ENCODE results near the gene LPP.

LPP gene

DNA sequence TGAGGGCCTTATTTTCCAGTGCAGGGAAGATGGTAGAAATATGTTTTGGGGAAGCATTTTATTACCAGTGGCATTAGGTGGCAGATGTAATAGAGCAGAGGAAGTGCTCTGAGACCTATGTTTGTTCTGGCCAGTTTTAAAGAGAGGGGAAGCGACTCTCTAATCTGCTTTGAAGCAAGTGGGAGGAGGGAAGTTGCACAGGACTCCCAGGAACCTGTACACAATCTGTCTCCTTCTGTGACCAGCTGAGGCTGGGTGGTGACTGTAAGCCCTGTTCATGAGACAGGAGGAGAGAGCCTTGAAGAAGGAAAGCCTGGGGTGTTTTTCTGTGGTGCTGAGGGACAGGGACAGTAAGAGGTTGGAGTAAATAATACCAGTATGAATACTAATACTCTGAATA is 60.5 kb downstream of the LPP start:
- DNase-seq = no peak
- intact Hi-C loops (cut with DNase I) = no loop called here

DNA sequence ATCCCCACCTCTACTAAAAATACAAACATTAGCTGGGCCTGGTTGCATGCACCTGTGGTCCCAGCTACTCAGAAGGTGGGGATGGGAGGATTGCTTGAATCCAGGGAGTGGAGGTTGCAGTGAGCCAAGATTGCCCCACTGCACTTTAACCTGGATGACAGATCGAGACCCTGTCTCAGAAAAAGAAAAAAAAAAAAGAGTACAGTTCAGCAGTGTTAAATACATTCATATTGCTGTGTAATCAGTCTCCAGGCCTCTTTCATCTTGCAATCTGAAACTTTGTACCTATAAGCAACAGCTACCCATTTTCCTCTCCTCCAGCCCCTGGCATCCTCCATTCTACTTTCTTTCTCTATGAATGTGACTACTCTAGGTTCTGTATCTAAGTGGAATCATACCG is 61.2 kb downstream of the LPP start:
- intact Hi-C loops (cut with DNase I) = no loop called here
- no peak for DNase-seq

DNA sequence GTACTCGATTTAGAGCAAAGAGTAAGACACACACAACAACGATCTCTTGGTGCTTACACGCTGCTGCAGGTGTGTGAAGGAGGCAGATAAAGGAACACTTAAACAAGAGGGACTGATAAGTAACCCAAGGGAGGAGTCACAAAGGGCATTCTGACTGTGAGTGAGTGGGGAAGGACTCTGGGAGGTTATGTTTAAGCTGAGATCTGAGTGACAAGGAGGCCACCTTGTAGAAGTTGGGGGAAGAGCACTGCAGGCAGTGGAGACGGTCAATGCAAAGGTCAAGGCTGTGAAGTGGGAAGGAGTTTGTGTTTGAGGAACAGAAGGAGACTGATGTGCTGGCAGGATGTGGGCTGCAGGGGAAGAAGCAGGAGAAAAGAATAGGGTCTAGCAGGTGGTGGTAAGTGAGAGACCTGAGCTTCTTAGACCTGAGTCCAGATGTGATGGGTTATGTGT is 63.1 kb downstream of the LPP start:
- DNase-seq = no peak
- intact Hi-C loops (cut with DNase I) = no loop called here

DNA sequence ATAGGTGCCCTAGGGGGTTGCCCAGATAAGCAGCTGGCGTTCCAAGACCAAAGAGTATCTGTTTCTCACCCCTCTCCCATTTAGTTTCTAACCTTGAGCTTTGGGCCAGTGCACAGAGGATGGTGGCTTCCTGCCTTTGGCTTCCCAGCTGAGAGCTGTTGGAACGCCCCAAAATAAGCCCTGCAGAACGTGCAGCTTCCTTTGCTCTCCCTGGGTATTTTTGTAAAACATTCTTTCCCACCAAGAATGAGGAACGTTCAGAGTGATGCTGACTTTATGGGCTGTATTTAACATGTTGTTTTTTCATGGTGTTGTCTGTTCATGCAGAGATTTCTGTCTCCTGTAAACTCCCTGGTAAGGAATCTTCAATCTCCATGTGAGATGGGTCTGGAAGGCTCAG is 63.8 kb downstream of the LPP start:
- intact Hi-C loops (cut with DNase I) = no loop called here
- no peak for DNase-seq

DNA sequence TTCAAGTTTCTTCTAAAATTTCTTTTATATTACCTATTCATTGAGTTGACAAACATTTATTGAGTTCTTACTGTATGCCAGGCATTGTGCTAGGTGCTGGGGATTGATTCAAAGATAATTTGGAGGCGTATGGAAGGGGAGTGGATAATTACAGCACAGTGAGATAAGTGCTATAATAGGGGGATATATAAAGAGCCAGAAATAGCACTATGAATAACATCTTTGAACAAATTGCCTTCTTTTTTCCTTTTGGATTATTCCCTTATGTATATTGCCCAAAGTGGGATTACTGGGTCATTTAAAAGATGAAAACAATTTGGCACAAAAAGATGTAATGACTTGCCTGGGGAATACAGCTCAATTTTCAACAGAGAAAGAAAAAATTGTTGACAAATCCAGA is 64.6 kb downstream of the LPP start:
- intact Hi-C loops (cut with DNase I) = no loop called here
- DNase-seq = no peak

DNA sequence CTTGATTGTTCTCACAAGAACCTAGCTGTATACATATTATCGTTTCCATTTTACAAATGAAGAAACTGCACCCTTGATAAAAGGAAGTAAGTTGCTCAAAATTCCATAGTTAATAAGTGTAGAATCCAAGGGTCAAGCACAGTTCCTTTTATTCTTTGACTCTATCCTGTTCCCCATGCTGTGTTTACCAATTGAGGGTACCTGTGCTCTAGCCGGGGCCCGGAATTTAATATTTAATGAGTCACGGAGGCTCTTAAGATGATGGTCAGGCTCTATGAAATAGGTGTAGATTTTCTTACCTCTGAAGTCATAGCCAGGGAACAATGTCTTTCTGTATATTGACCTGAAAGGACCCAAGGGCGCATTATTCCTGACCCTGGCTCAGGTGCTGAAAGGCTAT is 65.2 kb downstream of the LPP start:
- DNase-seq = no peak
- intact Hi-C loops (cut with DNase I) = no loop called here

DNA sequence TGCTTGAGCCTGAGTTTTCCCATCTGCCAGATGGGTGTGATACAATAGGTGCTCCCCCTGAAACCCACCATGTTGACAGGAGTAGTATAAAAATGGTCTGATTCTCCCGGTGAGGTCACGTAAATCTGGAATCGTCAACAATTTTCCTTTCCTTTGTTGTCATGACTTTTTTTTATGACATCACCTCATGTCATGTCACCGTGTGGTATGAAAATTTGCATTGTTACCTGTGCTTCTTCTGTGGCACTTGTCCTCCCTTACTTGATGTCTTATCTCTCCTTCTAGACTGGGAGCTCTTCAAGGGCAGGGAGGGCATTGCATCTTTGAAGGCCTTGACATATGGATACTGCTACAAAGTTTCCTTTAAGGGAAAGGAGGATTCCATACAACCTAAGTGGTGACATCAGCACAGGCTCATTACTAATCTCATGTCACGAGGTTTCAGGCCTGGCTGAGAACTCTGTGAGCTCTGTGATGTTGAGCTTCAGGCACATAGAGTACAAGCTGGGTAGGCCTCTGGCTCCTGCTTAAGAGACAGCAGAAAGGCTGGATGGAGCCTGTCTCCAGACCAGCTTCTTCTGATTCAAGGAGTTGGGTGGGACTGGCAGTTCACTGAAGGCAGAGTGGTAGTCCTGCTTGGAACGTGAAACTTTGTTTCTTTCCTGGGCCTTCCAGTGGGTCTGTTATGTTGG is 66.3 kb downstream of the LPP start:
- DNase-seq = no peak
- intact Hi-C loops (cut with DNase I) = no loop called here

DNA sequence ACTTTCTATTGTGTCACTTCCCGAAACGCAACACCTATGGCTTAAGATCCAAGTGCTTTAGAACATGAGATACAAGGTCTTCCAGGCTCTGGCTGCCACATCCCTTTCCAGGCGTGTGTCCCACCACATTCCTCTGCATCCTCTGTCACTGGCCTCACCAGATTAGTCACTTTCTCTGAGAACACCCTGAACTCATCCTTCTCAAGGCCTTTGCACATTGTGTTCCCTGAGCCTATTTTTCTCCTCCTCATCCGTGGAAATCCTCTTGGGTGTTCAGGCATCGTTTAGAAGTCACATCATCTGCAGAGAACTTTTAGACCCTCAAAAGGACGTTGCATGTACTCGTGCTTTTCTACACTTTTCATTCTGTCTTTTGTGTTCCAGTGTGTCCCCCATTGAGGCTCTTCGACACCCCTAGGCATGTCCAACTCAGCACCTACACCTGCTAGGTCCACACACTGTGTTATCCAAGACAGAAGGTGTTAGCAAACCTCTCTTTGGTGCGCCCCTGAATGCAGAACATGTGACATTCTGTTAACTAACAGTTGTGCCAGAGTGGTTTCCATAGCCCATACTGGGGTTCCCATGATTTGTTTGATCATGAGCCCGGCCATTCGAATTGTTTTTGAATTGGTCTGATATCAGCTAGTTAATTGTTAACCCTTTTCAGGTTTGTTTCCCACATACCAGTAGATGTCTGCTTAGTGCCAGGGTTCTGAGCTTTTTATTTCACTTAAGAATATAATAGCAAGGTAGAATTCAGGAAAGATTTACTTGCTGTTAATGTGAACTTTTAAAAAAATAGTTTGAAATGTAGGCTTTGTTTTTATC is 67.2 kb downstream of the LPP start:
- no peak for DNase-seq
- intact Hi-C loops (cut with DNase I) = no loop called here

DNA sequence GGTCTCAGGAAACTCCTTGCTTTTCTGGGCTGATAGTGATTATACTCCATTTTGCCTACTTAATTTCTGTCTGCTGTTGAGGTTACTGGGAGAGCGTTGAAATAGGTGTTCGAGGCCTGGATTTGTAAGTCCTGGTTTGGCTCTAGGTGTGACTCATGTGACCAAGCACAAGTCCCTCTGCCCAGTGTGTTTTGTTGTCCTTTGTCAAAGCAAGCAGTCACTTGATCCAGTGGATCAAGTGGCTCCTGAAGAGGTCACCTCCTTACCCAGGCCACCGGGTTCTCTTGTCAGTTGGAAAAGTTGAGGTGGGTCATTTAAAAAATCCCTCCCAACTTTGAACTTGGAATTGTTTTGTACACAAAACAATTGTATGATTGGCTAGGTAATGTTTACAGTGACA is 70.0 kb downstream of the LPP start:
- intact Hi-C loops (cut with DNase I) = no loop called here

DNA sequence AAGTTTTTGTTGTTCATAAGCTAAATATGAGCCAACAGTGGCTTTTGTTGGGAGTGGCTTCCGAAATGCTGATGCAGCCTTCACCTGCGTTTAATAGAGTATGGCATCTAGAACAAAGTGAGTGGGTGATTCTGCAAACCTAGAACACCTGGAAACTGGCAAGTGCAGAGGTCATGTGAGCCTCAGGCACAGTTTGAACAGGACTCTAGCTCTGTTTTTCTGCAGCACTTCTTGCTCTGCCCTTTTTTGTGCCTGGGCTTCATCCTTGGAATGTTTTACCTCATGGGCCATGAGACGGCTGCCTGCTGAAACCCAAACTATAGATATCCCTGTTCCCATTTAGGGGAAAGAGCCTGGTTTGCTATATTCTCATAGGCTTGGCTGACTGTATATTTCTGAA is 73.5 kb downstream of the LPP start:
- DNase-seq = no peak
- intact Hi-C loops (cut with DNase I) = no loop called here

More for the DNA sequence above, 70.0 kb downstream of the LPP start:
- no peak for DNase-seq

DNA sequence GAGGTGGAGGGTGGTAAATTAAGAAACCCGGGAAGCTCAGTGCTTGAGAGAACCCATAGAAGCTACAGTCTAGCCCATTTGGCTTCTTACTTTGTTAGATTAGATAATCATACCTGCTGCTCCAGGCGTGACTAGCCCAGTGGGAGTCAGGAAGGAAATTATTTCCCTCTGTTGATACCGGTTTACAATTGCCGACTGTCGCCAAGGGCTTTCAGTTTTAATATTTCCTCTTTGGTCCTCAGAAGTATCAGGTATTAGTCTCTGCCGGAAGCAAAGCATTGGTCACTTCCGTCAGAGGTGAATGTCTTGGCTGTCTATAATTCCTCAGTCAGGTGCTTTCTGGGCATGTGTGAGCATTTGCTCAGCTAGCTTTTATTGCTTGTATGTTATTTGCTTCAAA is 75.2 kb downstream of the LPP start:
- DNase-seq = no peak
- intact Hi-C loops (cut with DNase I) = no loop called here

DNA sequence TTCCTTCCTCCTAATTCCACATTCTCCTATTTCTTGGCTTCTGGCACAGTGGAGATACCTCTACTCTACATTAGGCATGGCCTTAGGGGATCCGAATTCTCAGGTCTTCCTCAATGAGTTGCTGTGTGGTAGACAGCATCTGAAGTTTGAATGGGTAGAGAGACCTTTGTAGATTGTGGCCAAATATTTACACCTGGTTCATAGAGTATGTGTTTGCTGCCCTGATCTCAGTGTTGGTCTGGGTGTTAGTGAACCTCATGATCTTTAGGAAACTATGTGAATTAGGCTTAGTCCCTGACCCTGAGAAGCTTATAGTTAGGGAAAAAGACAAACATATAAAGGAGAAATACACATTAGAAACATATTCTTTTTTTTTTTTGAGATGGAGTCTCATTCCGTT is 75.8 kb downstream of the LPP start:
- DNase-seq = no peak
- intact Hi-C loops (cut with DNase I) = no loop called here

DNA sequence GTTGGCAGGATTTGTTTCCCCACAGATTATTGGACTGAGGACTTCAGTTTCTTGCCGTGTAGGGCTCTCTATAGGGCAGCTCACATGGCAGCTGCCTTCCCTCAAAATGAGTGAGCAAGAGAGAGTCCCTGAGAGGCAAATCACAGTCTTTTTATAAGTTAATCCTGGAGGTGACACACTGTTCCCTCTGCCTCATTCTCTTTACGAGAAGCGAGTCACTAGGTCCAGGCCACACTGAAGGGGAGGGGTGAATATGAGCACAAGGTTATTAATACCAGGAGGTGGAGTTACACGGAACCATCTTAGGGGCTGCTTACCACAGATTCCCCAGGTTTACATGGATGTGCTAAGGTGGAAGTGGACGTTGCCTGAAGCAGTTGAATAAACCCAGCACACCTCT is 77.0 kb downstream of the LPP start:
- no peak for DNase-seq
- intact Hi-C loops (cut with DNase I) = no loop called here

DNA sequence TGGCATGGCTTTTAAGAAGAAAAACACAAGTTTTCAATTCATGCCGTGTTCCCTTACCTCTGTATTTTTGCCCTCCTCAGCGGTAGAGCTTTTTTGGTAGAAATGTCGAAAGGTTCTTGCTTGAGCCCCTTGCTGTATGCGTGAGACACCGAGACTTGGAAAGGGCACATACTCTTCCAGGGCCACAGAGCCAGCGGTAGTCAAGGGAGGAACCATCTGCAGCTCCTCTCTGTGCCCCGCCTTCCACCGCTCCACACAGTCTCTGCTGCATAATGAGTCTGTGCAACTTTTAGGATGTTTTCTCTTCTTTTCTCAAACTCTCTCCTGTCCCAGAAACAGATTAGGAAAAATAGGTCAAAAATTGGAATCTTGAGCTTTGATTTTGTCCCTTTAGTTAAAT is 77.5 kb downstream of the LPP start:
- no peak for DNase-seq
- intact Hi-C loops (cut with DNase I) = no loop called here

DNA sequence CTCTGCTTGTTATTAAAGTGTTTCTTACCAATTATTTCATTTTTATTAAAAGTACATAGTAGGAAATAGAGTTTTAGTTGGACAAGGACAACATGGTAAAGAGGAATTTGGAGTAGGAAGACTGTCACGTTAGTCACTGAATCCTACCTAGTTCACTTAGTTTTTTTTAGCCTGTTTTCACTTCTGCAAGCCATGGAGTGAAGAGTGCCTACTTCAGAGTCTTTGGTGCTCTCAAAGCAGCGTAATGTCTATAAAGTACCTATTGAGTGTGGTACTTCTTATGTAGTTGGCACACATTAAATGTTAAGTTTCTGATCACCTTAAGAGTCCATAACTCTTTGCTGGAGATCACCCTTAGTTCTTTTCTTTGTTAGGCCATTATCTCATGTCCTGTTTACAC is 78.7 kb downstream of the LPP start:
- intact Hi-C loops (cut with DNase I) = no loop called here
- no peak for DNase-seq

DNA sequence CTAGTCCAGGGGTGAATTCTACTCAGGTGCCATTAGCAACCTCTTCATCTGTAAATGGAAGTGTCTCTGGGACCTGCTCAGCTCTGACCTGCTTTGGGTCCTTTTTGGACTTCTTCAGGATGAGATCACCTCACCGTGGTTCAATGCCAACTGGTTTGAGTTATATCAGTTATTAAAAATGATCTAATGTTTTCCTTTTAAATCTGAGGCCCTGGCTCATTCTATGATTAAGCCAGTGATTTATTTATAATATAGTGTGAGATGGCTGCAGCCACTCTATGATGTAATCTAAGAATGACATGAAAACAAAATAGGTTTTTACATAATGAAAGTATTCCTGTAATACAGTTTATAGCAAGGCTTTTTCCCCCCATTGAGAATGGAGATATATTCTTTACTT is 79.4 kb downstream of the LPP start:
- no peak for DNase-seq
- intact Hi-C loops (cut with DNase I) = no loop called here

DNA sequence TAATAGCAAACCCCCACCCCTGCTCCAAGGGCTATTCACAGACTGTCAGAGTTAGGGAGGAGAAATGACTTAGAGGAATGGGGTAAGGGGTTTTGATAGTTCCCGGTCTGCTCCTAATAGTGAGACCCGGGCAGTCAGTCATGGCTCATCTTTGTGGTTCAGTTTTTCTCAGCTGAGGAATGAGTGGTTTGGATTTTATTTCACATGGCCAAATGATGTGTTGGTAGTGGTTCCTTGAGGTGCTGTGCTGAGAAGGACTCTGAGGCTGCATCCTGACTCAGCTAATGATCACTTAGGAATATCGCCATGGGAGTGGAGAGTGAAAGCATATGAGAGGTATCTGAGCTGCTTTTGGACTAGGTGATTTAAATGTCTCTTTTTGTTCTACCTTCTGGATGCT is 80.2 kb downstream of the LPP start:
- no peak for DNase-seq
- intact Hi-C loops (cut with DNase I) = no loop called here

DNA sequence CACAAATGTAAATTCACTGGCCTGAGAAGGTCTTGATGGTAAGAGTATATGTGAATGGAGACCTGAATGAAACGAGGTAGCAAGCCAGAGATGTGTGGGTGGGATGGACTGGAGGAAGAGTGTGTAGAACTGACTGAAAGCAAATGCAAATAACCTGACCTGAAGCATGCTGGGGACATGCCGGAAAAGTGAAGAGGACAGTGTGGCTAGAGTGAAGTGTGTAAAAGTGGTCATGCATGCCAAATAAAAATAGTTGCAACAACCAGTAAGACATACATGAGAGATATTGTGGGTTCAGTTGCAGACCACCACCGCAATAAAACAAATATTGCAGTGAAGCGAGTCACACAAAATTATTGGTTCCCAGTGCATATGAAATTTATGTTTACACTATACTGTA is 82.3 kb downstream of the LPP start:
- intact Hi-C loops (cut with DNase I) = no loop called here
- DNase-seq = no peak

DNA sequence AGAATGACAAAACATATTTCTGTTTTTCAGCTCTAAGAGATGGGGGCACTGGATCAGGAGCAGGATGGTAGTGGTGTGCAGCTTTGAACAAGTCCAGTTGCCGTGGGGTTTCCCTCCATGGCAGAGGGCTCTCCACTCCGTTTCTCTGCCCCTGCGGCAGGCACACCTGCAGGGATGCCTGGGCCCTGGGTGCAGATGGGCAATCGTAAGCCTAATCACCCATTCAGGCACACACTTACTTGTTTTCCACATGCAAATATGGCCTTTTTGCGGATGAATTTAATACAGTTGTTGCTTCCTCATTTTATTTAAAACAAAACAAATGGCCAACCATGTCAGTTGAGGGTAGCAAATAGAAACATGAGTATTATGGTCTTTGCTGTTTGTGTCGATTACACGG is 85.1 kb downstream of the LPP start:
- no peak for DNase-seq
- intact Hi-C loops (cut with DNase I) = no loop called here

DNA sequence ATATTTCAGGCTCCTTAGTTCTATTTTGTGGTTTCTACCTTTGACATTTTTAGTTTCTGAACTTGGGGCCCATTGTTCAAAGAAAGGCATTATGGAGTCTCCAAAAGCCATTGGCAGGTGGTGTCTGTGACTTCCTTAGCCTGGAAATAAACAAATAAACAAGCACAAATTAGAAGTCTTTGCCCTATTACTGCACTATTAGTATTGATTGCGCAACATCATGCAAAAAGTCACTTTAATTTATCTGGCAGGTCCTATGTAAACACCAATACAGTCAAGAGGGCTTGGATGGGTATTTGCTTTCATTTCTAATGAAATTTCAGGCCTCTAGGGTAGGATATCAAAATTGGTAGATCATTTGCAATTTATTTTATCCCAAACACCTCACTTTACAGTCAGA is 85.6 kb downstream of the LPP start:
- intact Hi-C loops (cut with DNase I) = no loop called here
- DNase-seq = no peak

DNA sequence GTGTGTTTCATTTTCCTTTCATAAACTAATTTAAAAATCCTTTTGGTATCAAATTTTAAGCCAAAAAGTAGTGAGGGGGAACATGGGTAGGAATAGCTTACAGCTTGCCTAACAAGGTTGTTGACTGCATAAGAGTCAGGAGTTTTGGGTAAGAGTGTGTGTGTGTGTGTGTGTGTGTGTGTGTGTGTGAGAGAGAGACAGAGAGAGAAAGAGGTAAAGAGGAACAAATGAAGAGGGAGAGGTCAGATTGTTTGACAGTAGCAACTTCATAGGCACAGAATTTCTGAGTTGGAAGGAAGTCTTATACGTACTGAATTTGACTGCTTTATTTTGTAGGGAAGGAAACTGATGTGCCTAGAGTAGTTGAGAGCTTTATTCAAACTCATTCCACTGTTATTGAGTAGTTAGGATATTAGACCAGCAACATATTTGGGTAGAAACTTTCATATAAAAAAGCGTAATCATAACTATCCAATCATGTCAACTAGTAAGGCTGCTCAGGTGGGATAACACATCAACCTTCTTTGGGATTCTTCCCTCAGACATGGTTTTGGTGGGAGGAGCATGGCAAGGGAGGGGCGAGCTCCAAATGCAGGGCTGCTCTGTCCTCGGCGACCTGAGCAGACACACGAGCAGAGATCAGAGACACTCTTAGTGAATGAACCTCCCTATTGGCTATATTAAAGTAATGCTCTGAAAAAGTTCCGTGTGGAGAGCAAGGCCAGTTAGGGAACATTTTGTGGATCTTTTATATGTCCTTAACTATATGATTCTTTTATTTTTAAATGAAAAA is 86.4 kb downstream of the LPP start:
- intact Hi-C loops (cut with DNase I) = no loop called here
- no peak for DNase-seq

DNA sequence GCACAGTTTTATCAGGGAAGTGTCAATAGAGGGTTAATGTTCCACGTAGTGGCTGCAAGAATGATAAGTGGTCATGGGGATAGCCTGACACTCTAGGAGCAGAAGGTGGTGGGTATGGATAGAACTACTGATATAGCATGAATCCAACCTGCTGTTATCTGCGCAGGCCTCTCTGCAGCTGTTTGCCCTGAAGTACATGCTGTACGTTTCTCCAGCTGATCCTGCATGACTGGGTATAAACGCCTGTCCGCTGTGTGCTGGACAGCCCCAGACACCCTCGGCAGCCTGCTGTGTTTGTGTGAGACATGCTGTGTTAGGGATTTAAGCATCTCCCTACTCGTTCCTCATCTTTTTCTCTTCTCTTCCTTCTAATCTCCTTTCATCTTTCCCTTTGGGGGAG is 87.1 kb downstream of the LPP start:
- intact Hi-C loops (cut with DNase I) = no loop called here
- peak in 4 of 10 donors; percentile 37 to 85 (median 70) for DNase-seq

Data from posterior cingulate gyrus (tissue), 11 donors.